Loucy (cell line): Measurements from ENCODE around the gene PUM2.

Experiments used
- CTCF ChIP-seq: fragments of 200-600 bp; sonication (generic); conservative IDR thresholded peaks from 2 replicates; pipeline ENCODE4 v1.5.1; 2014; ENCODE audit warnings: mild to moderate bottlenecking, antibody characterized with exemption, low read length
- EZH2phosphoT487 ChIP-seq: fragments of 200-600 bp; IDR thresholded peaks from 2 replicates; pipeline ENCODE4 v1.6.1; 2018; ENCODE audit warnings: antibody characterized with exemption, mild to moderate bottlenecking, moderate library complexity, borderline replicate concordance

GRCh38 chr2:20214566-20215182 lies 136.0 kb downstream of the PUM2 start:
- TF ChIP-seq CTCF (no peak), EZH2phosphoT487 (no peak)
